OCI-LY7 (cell line): ENCODE results near the gene PLEKHM3. TPM values are rescaled to one million over a fixed set of nuclear protein-coding genes. Genes with fewer than 3 reads are reported as not detected.

Source experiments
- BruUV-seq: library from RNA; stranded (reverse); fragments of 400-500 nt; replicated peaks from 2 replicates; lab custom pipeline; 2021; lab: Mats Ljungman, UMichigan
- CTCF ChIA-PET: fragments of 300-600 bp; sonication (Branson Sonifier 250); formaldehyde crosslinking; loops from one replicate; lab custom pipeline; 2022; ENCODE audit warnings: antibody characterized with exemption; ENCODE audit not compliant: unreplicated experiment; lab: Charles Lee
- POLR2A ChIA-PET: fragments of 300-600 bp; sonication (Branson Sonifier 250); formaldehyde crosslinking; loops from one replicate; lab custom pipeline; 2022; ENCODE audit warnings: antibody characterized with exemption; lab: Charles Lee
- DNase-seq: peaks from one replicate; pipeline ENCODE4 v3.0.0-alpha.2; 2015; ENCODE audit warnings: low spot score
- H2AFZ ChIP-seq: fragments of 200-600 bp; sonication (generic), shearing (Covaris generic); 2 replicates; pipeline ENCODE4 v1.6.1; 2014; ENCODE audit warnings: mild to moderate bottlenecking, antibody characterized with exemption, low read length, moderate library complexity
- H3K27ac ChIP-seq: fragments of 200-600 bp; sonication (generic); 2 replicates; pipeline ENCODE4 v1.5.1; 2014; ENCODE audit warnings: mixed run types, low read depth, mild to moderate bottlenecking, moderate library complexity, low read length, inconsistent platforms; ENCODE audit not compliant: poor library complexity, severe bottlenecking
- H3K36me3 ChIP-seq: fragments of 200-600 bp; sonication (generic); 2 replicates; pipeline ENCODE4 v1.6.1; 2014; ENCODE audit warnings: mild to moderate bottlenecking, antibody characterized with exemption, low read length, moderate library complexity, mixed read lengths; ENCODE audit not compliant: insufficient read depth
- H3K4me1 ChIP-seq: fragments of 200-600 bp; sonication (generic); 2 replicates; pipeline ENCODE4 v1.5.1; 2014; ENCODE audit warnings: mild to moderate bottlenecking, low read length; ENCODE audit not compliant: insufficient read depth, poor library complexity, severe bottlenecking
- H3K4me2 ChIP-seq: fragments of 200-600 bp; sonication (generic); 2 replicates; pipeline ENCODE4 v1.6.1; 2014; ENCODE audit warnings: mild to moderate bottlenecking, low read length
- H3K4me3 ChIP-seq: fragments of 200-600 bp; sonication (generic); 2 replicates; pipeline ENCODE4 v1.5.1; 2014; ENCODE audit warnings: mild to moderate bottlenecking, low read depth, low read length; ENCODE audit not compliant: poor library complexity, severe bottlenecking
- H3K79me2 ChIP-seq: fragments of 200-600 bp; sonication (generic); 2 replicates; pipeline ENCODE4 v1.6.1; 2016; ENCODE audit warnings: low read depth, mild to moderate bottlenecking, low read length, moderate library complexity, mixed read lengths; ENCODE audit not compliant: insufficient read depth
- H3K9me2 ChIP-seq: fragments of 200-600 bp; sonication (generic); 2 replicates; pipeline ENCODE4 v1.6.1; 2016; ENCODE audit warnings: mild to moderate bottlenecking, low read length, mixed read lengths; ENCODE audit not compliant: insufficient read depth
- H3K9me3 ChIP-seq: fragments of 200-600 bp; sonication (generic); 2 replicates; pipeline ENCODE4 v1.6.1; 2014; ENCODE audit warnings: mild to moderate bottlenecking, mixed run types, low read length, mixed read lengths
- H4K20me1 ChIP-seq: fragments of 200-600 bp; sonication (generic); 2 replicates; pipeline ENCODE4 v1.6.1; 2014; ENCODE audit warnings: mild to moderate bottlenecking, antibody characterized with exemption, low read length, moderate library complexity, mixed read lengths; ENCODE audit not compliant: insufficient read depth
- CTCF ChIP-seq: fragments of 200-600 bp; sonication (generic); conservative IDR thresholded peaks from 2 replicates; pipeline ENCODE4 v1.5.1; 2014; ENCODE audit warnings: mild to moderate bottlenecking, antibody characterized with exemption, low read length, moderate library complexity, mixed read lengths
- EZH2phosphoT487 ChIP-seq: fragments of 200-600 bp; sonication (generic); IDR thresholded peaks from 2 replicates; pipeline ENCODE4 v1.6.1; 2018; ENCODE audit warnings: low read depth, borderline replicate concordance, mild to moderate bottlenecking, mixed run types, antibody characterized with exemption, low read length, moderate library complexity, mixed read lengths
- intact Hi-C: fragments of 100-400 bp; cut with micrococcal nuclease; formaldehyde crosslinking; loops from one replicate; pipeline ENCODE4 v1.10.0; 2022; ENCODE audit not compliant: unreplicated experiment
- total RNA-seq, 2 experiments: library from RNA; depleted of rRNA in 1 of 2; stranded (reverse); fragments of >200 nt in 1 of 2; shearing (Covaris generic) in 1 of 2; gene quantifications; 2 replicates each; pipeline ENCODE4 v1.2.3, GENCODE V29; 2014 to 2022

PLEKHM3 gene
- total RNA-seq, 2 experiments from 2014 or later, result 3.7 to 6.3 TPM

- Histone ChIP-seq H3K4me2 (no peak overlapping the region), H3K27ac (no peak overlapping the region), H3K4me3 (no peak overlapping the region), H3K4me1 (no peaks in the 10 kb centered on the region), H3K36me3 (no peaks in the 10 kb centered on the region), H3K79me2 (no peaks in the 10 kb centered on the region), H2AFZ (no peak overlapping the region), H3K9me3 (no peaks in the 10 kb centered on the region), H4K20me1 (no peaks in the 10 kb centered on the region), H3K9me2 (no peaks in the 10 kb centered on the region)
- no peak for TF ChIP-seq CTCF
- no TSS peak for BruUV-seq
- no peak for DNase-seq
- POLR2A ChIA-PET, result interaction anchor here (1.7 kb wide), 1 partner anchor 12 kb away, joined by 5 read pairs; no protein-coding TSS in a partner anchor
- CTCF ChIA-PET, result interaction anchor here (0.5 kb wide), 1 partner anchor 416 kb away, joined by 4 read pairs; no protein-coding TSS in a partner anchor
- intact Hi-C loops, result no loop called here
These were observed 142.1 kb downstream of the PLEKHM3 start for GRCh38 chr2:207883002-207883780.

- Histone ChIP-seq H3K4me3 (no peak overlapping the region), H3K9me2 (no peaks in the 10 kb centered on the region), H2AFZ (no peak overlapping the region), H3K9me3 (no peaks in the 10 kb centered on the region), H4K20me1 (no peaks in the 10 kb centered on the region), H3K27ac (no peak overlapping the region), H3K4me1 (no peaks in the 10 kb centered on the region), H3K36me3 (no peaks in the 10 kb centered on the region), H3K79me2 (no peaks in the 10 kb centered on the region), H3K4me2 (no peak overlapping the region)
- POLR2A ChIA-PET, result no interaction called here
- BruUV-seq, result no TSS peak
- no peak for DNase-seq
- CTCF ChIA-PET, result no interaction called here
- intact Hi-C loops, result no loop called here
- TF ChIP-seq CTCF (no peak), EZH2phosphoT487 (no peak)
These were observed 143.4 kb downstream of the PLEKHM3 start for GRCh38 chr2:207881902-207882301.

- no peak for TF ChIP-seq EZH2phosphoT487
- no peak for TF ChIP-seq CTCF
- intact Hi-C loops, result no loop called here
- BruUV-seq, result no TSS peak
- no peaks in the 10 kb centered on the region for H3K9me2 ChIP-seq
- no peak overlapping the region for H2AFZ ChIP-seq
- no peaks in the 10 kb centered on the region for H3K36me3 ChIP-seq
- DNase-seq, result no peak
- H3K79me2 ChIP-seq, result no peaks in the 10 kb centered on the region
- H4K20me1 ChIP-seq, result no peaks in the 10 kb centered on the region
- H3K4me2 ChIP-seq, result no peak overlapping the region
- H3K4me1 ChIP-seq, result no peaks in the 10 kb centered on the region
- no peak overlapping the region for H3K27ac ChIP-seq
- no peak overlapping the region for H3K4me3 ChIP-seq
- ChIA-PET CTCF (no interaction called here), POLR2A (interaction anchor here (0.5 to 0.8 kb wide), 2 partner anchors 9 to 29 kb away, joined by 3 read pairs; no protein-coding TSS in a partner anchor)
- H3K9me3 ChIP-seq, result no peaks in the 10 kb centered on the region
These were observed 145.8 kb downstream of the PLEKHM3 start for GRCh38 chr2:207879536-207879935.
